ENCODE measurements around the gene SH3GLB2.

GRCh38 chr9:129008469-129008965 lies 19.6 kb downstream of the SH3GLB2 start:
- TF ChIP-seq CTCF (IDR thresholded peaks at IDR 0.05; ENCODE audit: low read length) (no peak), EZH2 (IDR thresholded peaks at IDR 0.05; ENCODE audit: borderline replicate concordance, low read length) (no peak)

Data from OCI-LY1 (cell line).